Mesenchymal stem cell (in vitro differentiated cells and primary cell): ENCODE data around the gene RPH3AL.
"Not testable (repeated sequence)": the region's sequence is repeated elsewhere in the genome, so short reads cannot be mapped to it uniquely, and the experiment has no call there.

Experiments used
- DNase-seq: peaks from one replicate; pipeline ENCODE4 v3.0.0-alpha.2; 2013
- H2AFZ ChIP-seq: one replicate; pipeline ENCODE4 v1.6.1; 2013; ENCODE audit warnings: low read depth, mild to moderate bottlenecking, control low read depth, inconsistent platforms, low read length, moderate library complexity
- H2AK5ac ChIP-seq: 2 replicates; pipeline ENCODE4 v1.6.1; 2013; ENCODE audit warnings: low read length, moderate library complexity, mild to moderate bottlenecking, inconsistent platforms; ENCODE audit not compliant: severe bottlenecking
- H2BK120ac ChIP-seq: one replicate; pipeline ENCODE4 v1.6.1; 2013; ENCODE audit warnings: low read depth, mild to moderate bottlenecking, inconsistent platforms, low read length, moderate library complexity
- H2BK12ac ChIP-seq, 2 experiments: one replicate each; pipeline ENCODE4 v1.6.1; 2013; ENCODE audit warnings: inconsistent platforms in 2 of 2, low read length in 2 of 2, mild to moderate bottlenecking in 2 of 2, moderate library complexity in 2 of 2, control low read depth in 1 of 2
- H2BK15ac ChIP-seq: one replicate; pipeline ENCODE4 v1.6.1; 2013; ENCODE audit warnings: mild to moderate bottlenecking, low read depth, inconsistent platforms; ENCODE audit not compliant: poor library complexity, severe bottlenecking
- H2BK5ac ChIP-seq: 2 replicates; pipeline ENCODE4 v1.6.1; 2013; ENCODE audit warnings: low read depth, mild to moderate bottlenecking, low read length, control low read depth, inconsistent platforms; ENCODE audit not compliant: poor library complexity, severe bottlenecking
- H3K14ac ChIP-seq, 2 experiments: one replicate each; pipeline ENCODE4 v1.6.1; 2013; ENCODE audit warnings: inconsistent platforms in 2 of 2, low read length in 2 of 2, control low read depth in 1 of 2, mild to moderate bottlenecking in 1 of 2, moderate library complexity in 1 of 2
- H3K18ac ChIP-seq, 2 experiments: one replicate each; pipeline ENCODE4 v1.6.1; 2013; ENCODE audit warnings: inconsistent platforms in 2 of 2, low read length in 2 of 2, control low read depth in 1 of 2, low read depth in 1 of 2, mild to moderate bottlenecking in 1 of 2
- H3K23ac ChIP-seq, 2 experiments: one replicate each; pipeline ENCODE4 v1.6.1; 2013; ENCODE audit warnings: inconsistent platforms in 2 of 2, low read length in 2 of 2, mild to moderate bottlenecking in 2 of 2, moderate library complexity in 2 of 2, control low read depth in 1 of 2
- H3K27ac ChIP-seq: 2 replicates; pipeline ENCODE4 v1.5.1; 2013; ENCODE audit warnings: mild to moderate bottlenecking, moderate library complexity, low read length, control low read depth, inconsistent platforms; ENCODE audit not compliant: poor library complexity, severe bottlenecking
- H3K27me3 ChIP-seq, 2 experiments: 2 replicates each; pipeline versions ENCODE4 v1.6.1 to v1.7.0; 2013; ENCODE audit warnings: low read length in 2 of 2, mild to moderate bottlenecking in 2 of 2, moderate library complexity in 2 of 2, control low read depth in 1 of 2, inconsistent platforms in 1 of 2; ENCODE audit not compliant: control insufficient read depth in 1 of 2, insufficient read depth in 1 of 2
- H3K36me3 ChIP-seq, 2 experiments: 2 replicates each; pipeline versions ENCODE4 v1.6.1 to v1.7.0; 2013; ENCODE audit warnings: low read length in 2 of 2, control low read depth in 1 of 2, inconsistent platforms in 1 of 2, low read depth in 1 of 2, mild to moderate bottlenecking in 1 of 2; ENCODE audit not compliant: insufficient read depth in 2 of 2, control insufficient read depth in 1 of 2
- H3K4ac ChIP-seq, 2 experiments: one replicate each; pipeline ENCODE4 v1.6.1; 2013; ENCODE audit warnings: inconsistent platforms in 2 of 2, low read length in 2 of 2, mild to moderate bottlenecking in 2 of 2, moderate library complexity in 2 of 2, control low read depth in 1 of 2, low read depth in 1 of 2
- H3K4me1 ChIP-seq: 2 replicates; pipeline ENCODE4 v1.6.1; 2013; ENCODE audit warnings: low read depth, low read length, control low read depth; ENCODE audit not compliant: control insufficient read depth, insufficient read depth
- H3K4me2 ChIP-seq: 2 replicates; pipeline ENCODE4 v1.6.1; 2013; ENCODE audit warnings: low read length, mild to moderate bottlenecking, inconsistent platforms; ENCODE audit not compliant: poor library complexity, severe bottlenecking
- H3K4me3 ChIP-seq, 2 experiments: 2 replicates each; pipeline versions ENCODE4 v1.5.1 to v1.7.0; 2013; ENCODE audit warnings: low read length in 2 of 2, mild to moderate bottlenecking in 2 of 2, control low read depth in 1 of 2, low read depth in 1 of 2; ENCODE audit not compliant: insufficient read depth in 1 of 2
- H3K79me1 ChIP-seq: replicated peaks from 2 replicates; pipeline ENCODE4 v1.6.1; 2013; ENCODE audit warnings: mild to moderate bottlenecking, control low read depth, low read length, inconsistent platforms; ENCODE audit not compliant: poor library complexity, severe bottlenecking
- H3K9ac ChIP-seq: 2 replicates; pipeline ENCODE4 v1.7.0; 2013; ENCODE audit warnings: mild to moderate bottlenecking, low read length, moderate library complexity
- H3K9me3 ChIP-seq: 2 replicates; pipeline ENCODE4 v1.7.0; 2013; ENCODE audit warnings: mild to moderate bottlenecking, low read length; ENCODE audit not compliant: control insufficient read depth
- H4K8ac ChIP-seq: one replicate; pipeline ENCODE4 v1.6.1; 2013; ENCODE audit warnings: inconsistent platforms, mild to moderate bottlenecking, low read length, moderate library complexity
- H4K91ac ChIP-seq: one replicate; pipeline ENCODE4 v1.6.1; 2013; ENCODE audit warnings: mild to moderate bottlenecking, low read length, inconsistent platforms
- WGBS: methylation state at CpG from one replicate; pipeline ENCODE4 v1.1.7; 2013; ENCODE audit warnings: mixed read lengths; 5-methylcytosine and 5-hydroxymethylcytosine counted together

The RPH3AL gene

GRCh38 chr17:204427-205147, 148.0 kb downstream of the RPH3AL start:
- Histone ChIP-seq H3K18ac (no peak overlapping the region), H3K36me3 (no peaks in the 10 kb centered on the region), H4K91ac (no peak overlapping the region), H3K27me3 (peaks cover 8 to 71% of the 10 kb centered on the region in 2 experiments), H3K23ac (no peak overlapping the region), H2BK120ac (no peak overlapping the region), H3K4me1 (peaks cover 13% of the 10 kb centered on the region), H3K9me3 (no peaks in the 10 kb centered on the region), H3K14ac (no peak overlapping the region), H3K9ac (no peak overlapping the region), H2AK5ac (no peak overlapping the region), H2BK12ac (no peak overlapping the region), H3K27ac (no peak overlapping the region), H3K4me2 (no peak overlapping the region), H3K4me3 (no peak overlapping the region), H4K8ac (no peak overlapping the region), H2AFZ (no peak overlapping the region), H2BK5ac (no peak overlapping the region), H3K79me1 (no peaks in the 10 kb centered on the region), H2BK15ac (no peak overlapping the region), H3K4ac (no peak overlapping the region)
- 67% methylated on average over 11 of the region's 11 CpGs for WGBS
- no peak for DNase-seq

GRCh38 chr17:202501-202951, 150.1 kb downstream of the RPH3AL start:
- H3K23ac ChIP-seq = no peak overlapping the region
- H3K4me3 ChIP-seq = no peak overlapping the region
- H2BK15ac ChIP-seq = no peak overlapping the region
- no peak overlapping the region for H2AFZ ChIP-seq
- H3K4ac ChIP-seq = no peak overlapping the region
- no peak overlapping the region for H3K27ac ChIP-seq
- H3K36me3 ChIP-seq = no peaks in the 10 kb centered on the region
- H3K4me1 ChIP-seq = peaks cover 15% of the 10 kb centered on the region
- no peak overlapping the region for H2BK5ac ChIP-seq
- no peak overlapping the region for H3K14ac ChIP-seq
- H2BK12ac ChIP-seq = no peak overlapping the region
- no peaks in the 10 kb centered on the region for H3K79me1 ChIP-seq
- no peaks in the 10 kb centered on the region for H3K9me3 ChIP-seq
- no peak overlapping the region for H2AK5ac ChIP-seq
- H3K18ac ChIP-seq = no peak overlapping the region
- no peak overlapping the region for H2BK120ac ChIP-seq
- no peak overlapping the region for H3K9ac ChIP-seq
- no peak overlapping the region for H4K91ac ChIP-seq
- peaks cover 4 to 73% of the 10 kb centered on the region in 2 experiments for H3K27me3 ChIP-seq
- no peak overlapping the region for H4K8ac ChIP-seq
- H3K4me2 ChIP-seq = no peak overlapping the region
- no peak for DNase-seq
- 82% methylated on average over 23 of the region's 23 CpGs for WGBS

- not testable (repeated sequence) for H2BK12ac ChIP-seq, H3K9me3 ChIP-seq, H3K4me3 ChIP-seq, H4K8ac ChIP-seq, H2BK15ac ChIP-seq, H2BK5ac ChIP-seq, H2BK120ac ChIP-seq, H4K91ac ChIP-seq, H3K9ac ChIP-seq, DNase-seq, H3K4me2 ChIP-seq, H3K18ac ChIP-seq, H2AFZ ChIP-seq, H2AK5ac ChIP-seq, H3K79me1 ChIP-seq, H3K23ac ChIP-seq, H3K36me3 ChIP-seq, H3K14ac ChIP-seq, H3K4ac ChIP-seq, H3K27ac ChIP-seq
- H3K4me1 ChIP-seq = peaks cover 13% of the 10 kb centered on the region
- WGBS = 81% methylated on average over 7 of the region's 13 CpGs
- H3K27me3 ChIP-seq = peaks cover 5 to 75% of the 10 kb centered on the region in 2 experiments
Observed at GRCh38 chr17:201736-202135, 150.9 kb downstream of the RPH3AL start.

GRCh38 chr17:201257-201656, 151.3 kb downstream of the RPH3AL start:
- not testable (repeated sequence) for H3K27ac ChIP-seq, H3K36me3 ChIP-seq
- 85% methylated on average over 9 of the region's 16 CpGs for WGBS

More at GRCh38 chr17:201257-201656, 151.3 kb downstream of the RPH3AL start:
- not testable (repeated sequence) for H3K14ac ChIP-seq, H3K4me2 ChIP-seq, H4K8ac ChIP-seq, H3K9ac ChIP-seq, H3K4me3 ChIP-seq, H2AK5ac ChIP-seq, DNase-seq, H2BK12ac ChIP-seq, H4K91ac ChIP-seq, H2AFZ ChIP-seq, H3K4ac ChIP-seq, H3K79me1 ChIP-seq, H3K9me3 ChIP-seq, H3K18ac ChIP-seq, H2BK5ac ChIP-seq, H2BK120ac ChIP-seq, H2BK15ac ChIP-seq, H3K23ac ChIP-seq
- H3K4me1 ChIP-seq = peaks cover 13% of the 10 kb centered on the region
- peaks cover 9 to 80% of the 10 kb centered on the region in 2 experiments for H3K27me3 ChIP-seq
